ENCODE data around the gene TMEM87B. TPM values are rescaled to one million over a fixed set of nuclear protein-coding genes. Genes with fewer than 3 reads are reported as not detected.
"Not testable (repeated sequence)": the region's sequence is repeated elsewhere in the genome, so short reads cannot be mapped to it uniquely, and the experiment has no call there.

Gene TMEM87B
- total RNA-seq, 1 donor from 2014 or later = 18.7 TPM

DNA sequence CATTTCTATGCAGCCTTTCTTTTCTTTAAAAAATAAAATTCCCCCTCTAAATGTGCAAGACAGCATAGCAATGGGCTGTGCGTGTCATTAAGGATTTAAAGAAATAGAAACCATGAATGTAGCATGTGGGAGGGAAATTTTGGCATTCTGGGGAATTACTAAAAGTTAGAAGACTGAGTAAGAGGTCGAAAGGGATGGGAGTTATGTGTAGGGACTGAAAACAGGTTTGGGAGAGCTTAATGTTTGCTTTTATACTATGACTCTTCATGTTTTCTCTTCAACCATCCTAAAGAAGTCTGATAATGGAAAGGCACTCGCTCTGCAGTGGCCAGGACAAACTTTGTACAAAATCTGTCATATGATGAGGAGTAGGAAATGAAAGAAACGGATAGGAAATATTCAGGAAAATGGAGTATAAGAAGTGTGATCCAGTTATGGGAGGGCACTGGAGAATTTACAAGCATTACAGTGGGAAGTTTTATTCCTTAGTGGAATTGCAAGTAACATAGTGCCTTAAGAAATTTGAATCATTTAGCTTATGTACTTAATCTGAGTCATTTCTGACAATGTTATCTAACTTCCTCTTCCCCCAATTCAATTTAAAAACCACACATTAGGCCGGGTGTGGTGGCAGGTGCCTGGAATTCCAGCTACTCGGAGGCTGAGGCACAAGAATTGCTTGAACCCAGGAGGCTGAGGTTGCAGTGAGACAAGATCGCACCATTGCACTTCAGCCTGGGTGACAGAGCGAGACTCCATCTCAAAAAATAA is 20.6 kb downstream of the TMEM87B start:
- ATAC-seq = no peak

DNA sequence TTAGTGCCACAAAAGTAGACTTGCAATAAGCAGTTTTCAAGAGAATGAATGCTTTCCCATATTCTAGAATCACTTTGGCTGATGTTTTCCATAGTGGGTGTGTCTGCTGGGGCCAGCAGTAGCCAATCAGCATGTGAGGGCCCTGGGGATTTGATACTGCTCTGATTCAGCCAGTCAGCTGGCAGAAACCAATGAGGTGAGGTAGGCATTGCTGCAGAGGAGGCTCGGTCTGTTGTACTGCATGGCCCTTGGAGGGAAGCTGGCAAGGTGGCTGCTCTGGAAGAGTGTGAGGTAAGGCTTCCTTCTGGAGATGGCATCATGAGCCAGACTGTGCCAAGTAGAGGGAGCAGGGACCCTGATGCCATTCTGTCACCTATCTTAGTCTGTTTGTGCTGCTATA is 22.7 kb downstream of the TMEM87B start:
- peak; percentile 32 for ATAC-seq

DNA sequence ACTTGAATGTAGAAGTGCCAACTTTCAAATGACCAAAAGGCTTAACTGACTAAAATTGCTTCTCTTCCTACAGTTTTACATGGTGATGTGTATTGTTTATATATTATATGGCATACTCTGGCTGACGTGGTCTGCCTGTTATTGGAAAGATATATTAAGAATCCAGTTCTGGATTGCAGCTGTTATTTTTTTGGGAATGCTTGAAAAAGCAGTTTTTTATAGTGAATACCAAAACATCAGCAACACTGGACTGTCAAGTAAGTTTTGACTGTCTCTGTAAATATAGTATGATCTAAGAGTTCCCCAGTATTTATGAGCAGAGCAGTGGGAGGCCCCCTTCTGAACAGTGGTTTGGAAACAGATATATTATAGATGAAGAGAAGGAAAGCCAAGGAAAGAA is 26.2 kb downstream of the TMEM87B start:
- no peak for ATAC-seq

DNA sequence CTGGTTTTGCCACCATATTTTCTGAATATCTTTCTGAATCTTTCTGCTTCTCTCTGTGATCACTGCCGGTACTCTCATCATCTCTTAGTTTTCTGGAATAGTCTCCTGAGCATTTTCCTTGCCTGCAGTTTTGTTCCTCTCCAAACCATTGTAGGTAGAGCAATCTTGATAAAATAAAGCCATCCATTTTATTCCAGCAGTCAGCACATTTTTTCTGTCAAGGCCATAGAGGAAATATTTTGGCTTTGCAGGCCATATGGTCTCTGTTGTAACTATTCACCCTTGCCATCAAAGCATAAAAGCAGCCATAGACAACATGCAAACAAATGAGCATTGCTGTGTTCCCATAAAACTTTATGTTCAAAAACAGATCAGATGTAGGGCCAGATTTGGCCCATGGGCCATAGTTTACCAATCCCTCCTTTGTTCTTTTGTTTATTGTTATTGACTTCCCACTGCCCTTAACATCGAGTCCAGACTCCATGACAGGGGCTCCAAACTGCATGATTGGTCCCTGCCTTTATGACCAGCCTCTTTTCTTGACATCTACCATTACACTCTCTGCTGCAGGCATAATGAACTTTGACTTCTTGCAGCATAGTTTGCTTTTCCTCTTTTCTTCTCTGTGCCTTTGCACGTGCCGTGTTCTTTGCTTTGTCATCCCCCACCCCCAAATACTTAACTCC is 29.8 kb downstream of the TMEM87B start:
- no peak for ATAC-seq

DNA sequence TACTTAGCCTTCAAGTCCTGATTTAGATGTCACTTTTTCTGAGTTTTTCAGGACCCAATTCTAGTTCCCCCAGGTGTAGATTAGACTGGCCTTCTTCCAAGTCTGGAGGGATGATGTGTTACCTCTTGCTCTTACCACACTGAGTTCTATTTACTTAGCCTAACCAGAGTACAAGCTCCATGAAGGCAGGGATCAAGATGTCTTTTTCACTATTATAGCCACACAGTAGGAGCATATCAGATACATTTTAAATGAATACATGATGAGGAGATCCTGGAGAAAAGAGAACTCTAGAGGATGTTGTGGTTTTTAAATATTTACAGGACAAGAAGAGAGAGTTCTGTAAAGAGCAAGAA is 30.3 kb downstream of the TMEM87B start:
- ATAC-seq = no peak

DNA sequence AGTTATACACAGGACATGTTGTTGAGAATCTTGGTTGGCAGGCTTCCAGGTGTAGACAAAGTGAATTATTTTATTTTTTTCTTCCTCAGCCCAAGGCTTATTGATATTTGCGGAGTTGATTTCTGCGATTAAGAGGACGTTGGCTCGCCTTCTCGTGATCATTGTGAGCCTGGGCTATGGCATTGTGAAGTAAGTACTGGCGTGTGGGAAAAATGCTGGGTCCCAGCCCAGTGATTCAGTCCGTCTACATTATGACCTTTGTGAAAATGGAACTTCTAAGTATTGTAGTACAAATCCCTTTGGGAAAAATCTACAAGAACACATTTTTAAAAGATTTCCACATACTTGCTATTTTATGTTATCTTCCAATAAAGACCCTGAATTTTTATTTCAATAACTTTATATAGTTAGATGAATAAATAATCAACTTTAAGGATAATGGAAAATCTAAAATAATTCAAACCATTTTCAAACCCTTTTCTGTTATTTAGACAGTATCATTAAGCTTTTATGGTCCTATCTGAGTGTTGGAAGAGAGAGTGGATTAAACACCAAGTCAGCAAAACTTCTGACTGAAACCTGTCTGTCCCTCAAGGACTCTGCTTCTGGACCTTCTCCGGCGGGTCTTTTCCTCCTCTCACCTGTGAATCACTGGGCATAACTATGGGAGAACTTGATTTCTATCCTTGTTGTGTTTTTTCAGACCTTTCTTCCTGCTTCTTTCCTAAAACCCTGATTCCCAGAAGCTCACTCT is 31.0 kb downstream of the TMEM87B start:
- no peak for ATAC-seq

DNA sequence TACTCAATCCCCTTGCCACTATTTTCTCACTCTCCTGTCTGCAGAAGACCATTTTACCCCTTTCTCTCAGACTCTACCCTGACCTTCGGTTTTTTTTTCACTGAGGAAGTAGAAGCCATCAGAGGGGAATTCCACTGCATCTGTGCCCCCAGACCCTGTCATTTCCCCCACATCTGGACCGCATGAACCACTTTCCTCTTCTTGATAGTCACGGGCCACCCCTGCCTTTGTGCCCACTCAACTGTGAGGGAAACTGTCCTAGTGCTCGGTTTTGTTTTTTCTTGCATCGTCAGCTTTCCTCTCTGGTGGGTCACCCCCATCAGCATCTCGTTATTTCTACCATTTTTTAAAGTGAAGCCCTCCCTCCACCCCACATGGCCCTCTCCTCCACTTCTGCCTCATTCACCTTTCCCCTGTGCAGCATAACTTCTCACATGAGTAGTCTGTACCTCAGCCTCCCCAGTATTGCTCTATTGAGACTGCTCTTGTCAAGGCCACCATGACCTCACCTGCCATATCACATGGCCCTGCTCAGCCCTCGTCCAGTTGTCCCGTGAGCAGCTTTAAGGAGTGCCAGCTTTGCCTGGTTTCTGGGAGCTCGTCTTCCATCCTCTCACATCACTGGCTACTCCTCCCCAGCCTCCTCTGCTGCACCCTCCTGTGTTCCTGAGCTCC is 32.4 kb downstream of the TMEM87B start:
- peak; percentile 10 for ATAC-seq

DNA sequence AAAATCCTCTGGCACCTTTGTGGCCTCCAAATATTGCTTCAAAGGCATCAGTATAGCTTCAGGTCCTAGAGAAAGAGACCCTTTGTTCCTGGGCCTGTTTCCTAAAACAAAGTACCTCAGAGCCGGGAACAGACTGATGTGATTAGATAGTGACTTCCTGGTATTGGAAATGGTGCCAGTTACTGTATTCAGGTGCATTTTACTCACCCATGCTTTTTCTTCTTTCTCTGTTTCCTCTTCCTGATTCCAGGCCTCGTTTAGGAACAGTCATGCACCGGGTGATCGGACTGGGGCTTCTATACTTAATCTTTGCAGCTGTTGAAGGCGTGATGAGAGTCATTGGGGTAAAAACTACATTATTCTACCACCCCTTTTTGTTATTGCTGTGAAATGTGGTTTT is 34.3 kb downstream of the TMEM87B start:
- no peak for ATAC-seq

DNA sequence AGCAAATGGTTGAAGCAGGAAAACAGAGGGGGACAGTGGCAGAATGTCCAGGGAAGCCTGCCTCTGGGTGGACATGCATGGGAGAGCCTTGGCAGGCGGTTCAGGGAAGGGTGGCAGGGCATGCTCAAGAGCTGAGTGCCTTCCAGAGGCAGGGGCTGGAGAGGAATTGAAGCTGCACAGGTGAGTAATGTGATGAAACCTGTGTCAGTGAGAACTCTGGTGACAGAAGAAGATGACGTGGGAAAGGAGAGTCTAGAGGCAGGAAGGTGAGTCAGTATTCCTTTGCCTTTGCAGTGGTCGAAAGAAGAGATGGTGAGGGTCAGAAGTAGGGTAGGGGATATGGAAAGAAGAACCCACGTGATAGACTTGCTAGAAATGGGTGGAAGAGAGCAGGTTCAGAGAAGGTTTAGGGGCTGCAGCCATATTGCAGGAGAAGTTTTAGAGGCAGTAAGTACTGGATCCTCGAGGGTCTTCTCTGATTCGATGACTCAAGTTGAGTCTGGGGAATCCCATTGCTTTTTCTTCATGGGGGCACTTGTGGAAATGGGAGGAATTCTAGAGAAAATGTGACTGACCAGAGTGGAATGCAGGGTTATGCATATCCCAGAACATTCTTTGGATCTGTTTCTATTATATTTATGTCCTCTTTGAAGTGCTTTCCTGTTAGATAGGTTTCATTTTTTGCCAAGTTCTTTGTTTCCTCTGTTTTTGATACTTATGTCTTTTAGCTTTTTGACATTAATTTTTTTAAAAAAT is 37.4 kb downstream of the TMEM87B start:
- ATAC-seq = no peak

DNA sequence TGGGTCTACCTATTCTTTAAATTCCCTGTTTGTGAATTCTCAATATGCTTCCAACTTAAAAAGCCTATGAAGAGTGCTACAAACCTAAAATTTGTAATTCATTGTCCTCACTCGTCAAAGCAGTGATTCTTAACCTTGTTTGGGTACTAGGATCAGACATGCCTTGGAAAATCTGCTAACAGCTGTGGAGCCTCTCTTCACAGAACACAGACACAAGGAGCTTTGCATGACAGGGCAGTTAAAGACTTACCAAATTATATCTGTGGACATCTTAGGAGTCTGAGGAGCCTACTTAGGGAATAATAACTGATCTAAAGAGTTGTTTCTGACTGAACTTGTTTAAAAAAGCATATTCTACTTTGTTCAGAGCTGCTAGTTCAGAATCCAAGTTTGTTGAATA is 38.1 kb downstream of the TMEM87B start:
- ATAC-seq = no peak

DNA sequence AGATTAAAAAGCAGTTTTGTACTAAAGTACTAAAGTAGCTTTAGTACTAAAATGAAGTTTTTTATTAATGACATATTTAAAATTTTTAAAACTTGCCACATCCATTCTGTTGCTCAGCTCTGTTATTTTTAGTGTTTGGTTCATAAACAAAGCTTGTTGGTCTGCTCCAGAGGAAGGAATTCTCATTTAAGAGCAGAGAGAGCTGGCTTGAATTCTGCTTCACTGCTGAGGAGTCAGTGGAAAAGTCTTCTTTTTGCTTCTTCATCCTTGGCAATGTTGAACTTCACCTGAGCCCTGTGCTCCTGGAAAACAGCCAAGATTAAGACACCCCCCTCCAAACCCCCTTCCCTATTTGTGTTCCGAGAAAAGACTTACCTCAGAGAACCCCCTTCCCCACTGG is 40.6 kb downstream of the TMEM87B start:
- ATAC-seq = no peak

DNA sequence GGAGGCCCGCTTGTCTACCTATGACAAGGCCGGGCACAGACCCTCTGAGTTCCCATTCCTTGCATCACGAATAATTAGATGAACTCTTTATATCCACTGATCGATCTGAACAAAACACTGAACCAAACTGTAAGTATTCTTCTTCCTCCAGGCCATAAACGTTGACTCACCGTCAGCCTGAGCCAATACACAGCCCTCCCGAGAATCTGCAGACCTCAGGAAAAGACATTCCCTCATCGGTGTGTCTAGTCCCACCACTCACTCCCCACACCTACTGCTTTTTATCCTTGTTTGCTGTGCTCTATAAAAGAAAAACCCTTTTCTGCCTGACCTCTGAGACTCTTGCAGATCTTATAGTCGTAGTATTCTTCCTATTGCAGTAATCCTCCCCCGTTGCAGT is 41.0 kb downstream of the TMEM87B start:
- ATAC-seq = no peak

DNA sequence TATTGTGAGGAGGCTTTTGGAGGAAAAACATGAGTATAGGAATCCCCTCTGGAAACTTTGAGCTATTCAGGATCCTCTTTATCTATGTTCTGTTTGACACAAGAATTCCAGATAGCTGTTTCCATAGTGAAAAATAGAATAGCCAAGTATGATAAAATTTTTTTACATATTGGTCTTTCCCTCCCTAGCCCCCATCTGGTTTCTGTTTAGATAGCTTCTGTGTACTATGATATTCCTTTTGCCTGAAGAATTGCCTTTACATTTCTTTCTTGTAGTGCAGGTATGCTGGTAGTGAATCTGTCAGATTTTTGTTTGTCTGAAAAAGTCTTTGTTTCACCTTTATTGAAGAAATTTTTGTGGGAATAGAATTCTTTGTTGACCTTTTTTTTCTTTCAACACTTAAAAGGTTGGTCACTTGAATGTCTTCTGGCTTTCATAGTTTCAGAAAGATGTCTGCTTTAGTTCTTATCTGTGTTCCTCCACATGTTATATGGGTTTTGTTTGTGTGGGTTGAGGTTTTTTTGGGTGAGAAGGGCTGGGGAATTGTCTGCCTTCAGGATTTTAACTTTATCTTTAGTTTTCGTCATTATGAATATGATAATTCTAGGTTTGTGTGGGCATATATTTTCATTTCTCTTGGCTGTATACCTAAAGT is 53.2 kb downstream of the TMEM87B start:
- no peak for ATAC-seq

DNA sequence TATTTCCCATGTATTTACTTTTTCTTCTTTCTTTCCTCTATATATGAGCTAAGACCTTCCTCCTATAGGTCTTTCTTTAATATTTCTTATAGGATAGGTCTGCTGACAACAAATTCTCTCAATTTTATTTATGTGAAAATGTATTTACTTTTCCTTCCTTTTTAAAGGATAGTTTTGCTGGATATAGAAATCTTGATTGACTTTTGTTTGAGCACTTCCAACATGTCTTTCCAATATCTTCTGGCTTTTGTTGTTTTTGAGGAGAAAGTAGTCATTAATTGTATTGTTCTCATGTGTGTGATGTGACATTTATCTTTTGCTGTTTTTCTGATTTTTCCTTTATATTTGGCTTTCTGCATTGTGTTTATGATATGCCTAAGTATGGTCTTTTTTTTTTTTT is 54.2 kb downstream of the TMEM87B start:
- ATAC-seq = no peak

DNA sequence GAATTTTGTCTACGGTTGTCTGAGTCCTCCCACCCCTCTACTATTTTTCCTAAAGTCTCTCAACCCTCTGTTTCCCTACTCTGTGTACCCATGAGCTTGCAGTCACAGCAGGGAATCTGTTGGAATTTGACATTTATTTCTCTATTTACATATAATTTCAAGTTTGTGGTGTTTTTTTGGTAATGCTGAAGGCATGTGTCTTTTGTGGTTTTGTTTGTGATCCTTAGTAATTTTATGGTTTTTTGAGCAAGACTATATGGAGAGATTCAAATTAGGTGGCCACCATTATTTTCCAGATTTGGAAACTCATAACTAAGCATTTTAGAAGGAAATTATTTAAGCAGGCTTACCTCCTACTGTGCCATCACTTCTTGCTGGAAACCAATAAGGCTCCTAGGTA is 55.9 kb downstream of the TMEM87B start:
- no peak for ATAC-seq

DNA sequence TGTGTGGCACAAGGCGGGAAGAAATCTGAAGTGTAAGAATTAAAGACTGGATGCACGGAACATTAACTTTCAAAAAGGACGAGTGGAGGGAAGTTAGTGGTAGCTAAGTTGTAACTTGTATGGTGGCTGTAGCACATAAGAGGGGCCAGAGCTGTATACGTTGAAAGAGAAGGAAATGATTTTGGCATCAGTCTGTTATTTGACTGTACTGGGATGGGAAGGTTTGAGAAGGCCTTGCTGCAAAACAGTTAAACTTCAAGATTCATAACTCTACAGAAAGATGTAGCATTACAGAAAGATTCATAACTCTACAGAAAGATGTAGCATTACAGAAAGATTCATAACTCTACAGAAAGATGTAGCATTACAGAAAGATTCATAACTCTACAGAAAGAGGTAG is 58.3 kb downstream of the TMEM87B start:
- ATAC-seq = not testable (repeated sequence)

DNA sequence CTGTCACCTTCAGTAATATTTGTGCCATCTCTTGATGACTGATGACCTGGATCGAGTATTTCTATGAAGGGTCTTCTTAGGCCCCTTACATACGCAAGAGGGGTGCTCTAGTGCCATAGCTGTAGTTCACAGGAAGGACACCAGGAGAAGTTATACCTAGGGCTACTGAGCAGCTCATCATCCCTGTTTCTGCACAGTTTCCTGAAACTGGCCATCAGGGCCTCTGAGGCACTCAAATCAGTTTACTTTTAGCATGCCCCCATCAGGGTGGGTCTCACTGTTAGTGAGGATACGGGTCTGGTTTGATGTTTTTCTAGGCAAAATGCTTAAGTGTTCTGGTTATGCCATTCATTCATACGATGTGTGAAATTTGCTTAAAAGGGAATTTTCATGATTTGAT is 63.1 kb downstream of the TMEM87B start:
- no peak for ATAC-seq

DNA sequence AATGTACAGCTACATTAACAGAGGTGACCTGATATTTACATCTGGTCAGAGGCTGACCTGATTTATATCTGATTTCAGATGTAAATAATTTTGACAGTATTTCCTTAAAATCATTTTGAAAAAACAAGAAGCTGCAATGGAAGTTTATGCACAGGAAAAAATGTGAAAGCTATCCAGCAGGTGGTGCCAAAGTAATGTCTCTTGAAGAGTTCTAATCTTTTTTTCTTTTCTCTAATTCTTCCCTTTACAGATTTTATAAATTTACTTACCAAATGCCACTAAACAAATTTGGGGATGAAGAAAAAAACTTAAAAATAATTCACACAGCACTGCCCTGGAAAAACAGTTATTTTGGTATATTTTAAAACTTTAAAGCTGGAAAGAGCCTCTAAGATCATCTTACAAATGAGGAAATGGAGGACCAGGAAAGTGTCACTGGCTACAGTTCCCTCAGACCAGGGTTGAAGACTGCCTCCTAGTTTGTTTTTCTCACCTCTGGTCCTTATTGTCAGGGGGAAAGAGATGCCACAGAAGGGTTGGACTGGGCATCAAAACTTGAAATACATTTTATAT is 66.7 kb downstream of the TMEM87B start:
- no peak for ATAC-seq

DNA sequence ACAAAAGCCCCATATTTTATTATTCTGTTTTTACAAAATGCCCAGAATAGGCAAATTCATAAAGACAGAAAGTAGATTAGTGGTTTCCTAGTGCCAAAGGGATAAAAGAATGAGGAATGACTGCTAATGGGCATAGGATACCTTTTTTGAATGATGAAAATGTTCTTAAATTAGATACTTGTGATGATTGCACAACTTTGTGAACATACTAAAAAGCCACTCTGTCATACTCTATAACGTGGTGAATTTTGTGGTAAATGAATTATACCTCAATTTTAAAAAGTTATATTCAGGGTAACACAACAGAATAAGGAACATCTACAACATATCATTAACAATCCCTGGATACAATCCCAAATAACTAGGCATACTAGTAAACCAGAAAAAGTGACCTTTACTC is 74.0 kb downstream of the TMEM87B start:
- ATAC-seq = no peak

DNA sequence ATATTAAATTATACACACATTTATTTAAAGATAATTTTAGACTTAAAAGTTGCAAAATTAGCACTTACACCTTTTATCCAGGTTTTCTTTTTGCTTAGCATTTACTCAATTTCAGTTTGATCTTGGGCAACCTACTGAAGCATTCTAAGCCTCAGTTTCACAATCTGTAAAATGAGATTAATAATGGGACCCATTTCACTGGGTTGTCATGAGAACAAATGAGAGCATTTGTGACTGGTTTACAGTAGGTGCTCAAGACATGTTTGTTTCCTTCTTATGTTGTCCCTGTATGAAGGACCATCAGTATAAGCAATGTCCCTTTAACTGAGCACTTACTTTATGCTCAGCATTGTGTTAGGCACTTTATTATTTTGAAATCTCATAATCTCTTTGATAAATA is 78.3 kb downstream of the TMEM87B start:
- no peak for ATAC-seq

DNA sequence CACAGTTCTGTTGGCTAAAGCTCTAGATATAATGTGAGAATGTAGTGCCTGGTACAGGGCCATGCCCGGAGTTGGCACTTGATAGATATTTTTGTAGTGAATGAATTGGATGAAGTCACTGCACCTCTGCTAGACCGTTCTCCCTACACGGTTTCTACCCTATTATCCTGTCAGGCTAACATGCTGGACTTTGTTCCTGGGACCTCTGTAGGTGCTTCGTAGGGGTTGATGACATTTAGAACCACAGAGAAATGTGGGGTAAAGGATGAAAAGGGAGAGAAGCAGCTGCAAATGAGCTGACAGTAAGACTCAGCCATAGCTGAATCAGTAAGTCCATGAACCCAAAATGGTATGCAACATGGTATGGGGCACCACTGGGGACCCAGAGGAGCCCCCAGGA is 79.1 kb downstream of the TMEM87B start:
- no peak for ATAC-seq

DNA sequence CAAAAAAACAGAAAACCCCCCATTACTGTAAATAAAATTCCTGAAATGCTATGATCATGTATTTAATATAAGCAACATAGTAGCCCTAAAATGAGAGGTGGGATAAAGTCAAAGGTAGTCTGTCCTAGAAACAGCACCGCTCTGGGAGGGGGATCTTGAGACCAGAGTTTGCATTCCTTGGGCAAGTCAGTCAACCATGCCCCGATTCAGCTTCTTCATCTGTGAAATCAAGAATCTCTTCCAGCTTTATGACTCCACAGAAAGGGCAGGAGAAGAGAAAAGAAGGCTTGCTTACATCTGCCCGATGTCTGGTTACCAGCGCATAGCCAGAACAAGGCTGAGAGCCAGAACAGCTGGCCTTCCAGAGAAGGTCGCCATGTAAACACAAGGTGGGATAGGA is 81.0 kb downstream of the TMEM87B start:
- no peak for ATAC-seq

All from esophagus mucosa (tissue), 1 donor.